Omental fat pad (tissue), 4 donors: ENCODE measurements around the gene CDCA7. TPM values are rescaled to one million over a fixed set of nuclear protein-coding genes. Genes with fewer than 3 reads are reported as not detected.
A peak's percentile ranks its signal among the peaks of the same experiment; 100 is the strongest.

Experiments used
- ATAC-seq: fragments of 150-250 bp; one replicate; pipeline ENCODE4 v1.9.1; 2016; ENCODE audit warnings: mild to moderate bottlenecking, moderate library complexity; ENCODE audit not compliant: low FRiP score
- DNase-seq: peaks from one replicate; pipeline ENCODE4 v3.0.0-alpha.2; 2019; ENCODE audit warnings: low spot score
- total RNA-seq, 4 donors: library from RNA; depleted of rRNA; stranded (reverse); fragments of >200 nt; gene quantifications; one replicate each; pipeline ENCODE4 v1.1.0, GENCODE V29; 2016
- TF ChIP-seq, protein P1 (sequence below), 3 donors: fragments of 450-650 bp; IDR thresholded peaks; one replicate each; pipeline ENCODE4 v1.5.1; 2016 to 2017; ENCODE audit warnings: antibody characterized with exemption in 3 of 3, mild to moderate bottlenecking in 3 of 3, moderate library complexity in 2 of 3

CDCA7 gene
- total RNA-seq, 4 donors from 2014 or later: 0.95 to 1.2 TPM; not detected in 2

DNA sequence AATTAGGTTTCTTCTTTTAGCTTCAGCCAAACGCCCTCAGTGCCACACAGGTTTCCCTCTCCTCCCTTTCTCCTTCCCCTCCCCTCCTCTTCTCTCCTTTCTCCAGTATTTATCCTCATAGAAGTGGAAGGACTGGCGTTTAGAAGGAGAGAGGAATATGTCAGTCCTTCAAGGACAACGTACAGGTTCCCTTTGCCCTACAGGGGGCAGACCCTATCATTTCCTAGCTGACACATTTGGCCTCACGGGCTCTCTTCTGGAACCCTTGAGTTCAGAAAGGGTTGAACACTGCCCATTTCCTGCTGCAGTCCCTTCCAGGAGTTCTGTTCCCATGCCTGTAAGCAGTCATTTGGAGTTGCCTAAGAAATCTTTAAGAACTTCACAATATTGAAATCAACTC, 46.1 kb downstream of the CDCA7 start:
- DNase-seq (no peak), ATAC-seq (no peak)
- TF ChIP-seq, protein P1, sequence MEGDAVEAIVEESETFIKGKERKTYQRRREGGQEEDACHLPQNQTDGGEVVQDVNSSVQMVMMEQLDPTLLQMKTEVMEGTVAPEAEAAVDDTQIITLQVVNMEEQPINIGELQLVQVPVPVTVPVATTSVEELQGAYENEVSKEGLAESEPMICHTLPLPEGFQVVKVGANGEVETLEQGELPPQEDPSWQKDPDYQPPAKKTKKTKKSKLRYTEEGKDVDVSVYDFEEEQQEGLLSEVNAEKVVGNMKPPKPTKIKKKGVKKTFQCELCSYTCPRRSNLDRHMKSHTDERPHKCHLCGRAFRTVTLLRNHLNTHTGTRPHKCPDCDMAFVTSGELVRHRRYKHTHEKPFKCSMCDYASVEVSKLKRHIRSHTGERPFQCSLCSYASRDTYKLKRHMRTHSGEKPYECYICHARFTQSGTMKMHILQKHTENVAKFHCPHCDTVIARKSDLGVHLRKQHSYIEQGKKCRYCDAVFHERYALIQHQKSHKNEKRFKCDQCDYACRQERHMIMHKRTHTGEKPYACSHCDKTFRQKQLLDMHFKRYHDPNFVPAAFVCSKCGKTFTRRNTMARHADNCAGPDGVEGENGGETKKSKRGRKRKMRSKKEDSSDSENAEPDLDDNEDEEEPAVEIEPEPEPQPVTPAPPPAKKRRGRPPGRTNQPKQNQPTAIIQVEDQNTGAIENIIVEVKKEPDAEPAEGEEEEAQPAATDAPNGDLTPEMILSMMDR (IDR thresholded peaks at IDR 0.05): no peak

GRCh38 chr2:173401716-173402326, 47.1 kb downstream of the CDCA7 start:
- TF ChIP-seq, protein P1 (IDR thresholded peaks at IDR 0.05): no peak
- no peak for DNase-seq
- ATAC-seq: no peak

DNA sequence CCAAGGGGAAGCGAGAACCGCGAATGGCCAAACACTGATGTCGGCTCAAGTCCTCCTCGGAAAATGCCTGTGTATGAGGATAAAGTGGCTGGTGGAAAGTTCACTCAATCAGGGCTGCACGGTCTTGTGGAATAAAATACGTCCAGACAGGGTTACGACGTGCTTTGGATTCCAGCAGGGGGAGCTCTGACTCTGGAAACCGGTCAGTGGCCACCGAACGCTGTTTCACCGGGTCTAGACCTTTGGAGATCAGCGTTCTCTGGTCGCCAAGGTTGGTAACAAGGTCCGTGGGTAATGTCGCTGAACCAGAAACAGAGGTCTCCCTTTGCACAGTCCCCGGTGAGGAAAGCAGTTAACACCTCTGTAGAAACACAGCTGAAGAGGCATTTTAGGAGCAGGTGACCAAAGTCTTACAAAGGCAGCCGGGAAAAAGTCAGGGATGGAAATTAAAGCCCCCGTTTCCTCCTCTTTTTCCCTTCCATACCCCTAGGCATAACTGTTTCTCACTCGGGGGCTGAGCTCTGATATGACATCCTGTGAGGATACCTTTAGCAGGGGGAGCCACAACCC, 47.8 kb downstream of the CDCA7 start:
- TF ChIP-seq, protein P1 (IDR thresholded peaks at IDR 0.05): peak in 2 of 3 donors; percentile 23 to 62
- peak; percentile 58 for DNase-seq

DNA sequence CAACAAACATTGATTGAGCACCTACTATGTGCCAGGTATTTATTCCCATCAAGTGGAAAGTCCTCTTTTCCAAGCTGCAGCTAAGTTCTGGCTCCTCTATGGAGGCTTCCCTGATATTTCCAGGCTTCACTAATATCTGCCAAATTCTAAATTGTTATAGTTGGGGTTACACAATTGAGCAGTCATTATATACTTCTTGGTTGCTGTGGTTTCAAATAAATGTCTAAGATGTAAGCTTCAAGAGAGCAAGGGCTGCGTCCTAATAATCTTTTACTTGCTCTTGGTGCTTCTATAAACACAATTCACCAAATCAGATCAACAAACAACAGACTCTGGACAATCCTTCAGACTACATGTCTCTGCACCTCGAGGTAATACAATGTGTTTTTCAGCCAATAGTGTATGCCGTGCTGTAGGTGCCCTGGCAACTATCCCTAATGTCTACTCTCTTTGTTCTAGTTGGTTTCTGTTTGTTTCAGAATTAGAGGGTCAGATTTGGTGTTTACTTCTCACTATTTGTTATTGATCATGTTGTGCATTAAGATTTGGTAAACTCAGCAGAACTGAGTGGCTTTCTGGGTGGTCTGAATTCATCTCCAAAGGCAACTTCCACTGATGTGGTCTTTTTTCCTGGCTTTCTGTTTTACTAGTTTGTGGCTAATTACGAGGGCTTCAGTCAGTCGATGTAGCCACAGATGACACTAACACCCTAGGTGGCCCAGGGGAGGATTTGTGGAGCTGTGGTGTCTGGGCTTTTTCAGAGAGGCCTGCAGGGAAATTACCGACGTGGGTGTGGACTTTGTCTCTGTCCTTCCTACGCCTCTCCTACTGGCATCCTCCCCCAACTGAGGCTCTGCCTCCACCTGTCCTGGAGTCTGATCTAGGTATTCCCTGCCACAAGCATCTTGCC, 50.4 kb downstream of the CDCA7 start:
- DNase-seq (no peak), ATAC-seq (no peak)
- TF ChIP-seq, protein P1 (IDR thresholded peaks at IDR 0.05): no peak

More for the DNA sequence above, 47.8 kb downstream of the CDCA7 start:
- ATAC-seq: peak; percentile 87

GRCh38 chr2:173407176-173407575, 52.5 kb downstream of the CDCA7 start:
- TF ChIP-seq, protein P1 (IDR thresholded peaks at IDR 0.05): no peak
- DNase-seq: no peak
- no peak for ATAC-seq

GRCh38 chr2:173407646-173408045, 53.0 kb downstream of the CDCA7 start:
- ATAC-seq (no peak), DNase-seq (no peak)
- TF ChIP-seq, protein P1 (IDR thresholded peaks at IDR 0.05): no peak
